HL-60 (cell line): ENCODE results near the gene ITGAV.
A peak's percentile ranks its signal among the peaks of the same experiment; 100 is the strongest.

Experiments
- DNase-seq, 2 experiments: peaks; one replicate each; pipeline ENCODE4 v3.0.0-alpha.2; 2010 to 2020; ENCODE audit warnings: low read depth in 1 of 2, low spot score in 1 of 2
- H3K27ac ChIP-seq: fragments of 250-450 bp; sonication (Bioruptor Pico); replicated peaks from 2 replicates; pipeline ENCODE4 v1.5.1; 2020; ENCODE audit warnings: mild to moderate bottlenecking, moderate library complexity
- H3K27me3 ChIP-seq: fragments of 250-450 bp; sonication (Bioruptor Pico); 2 replicates; pipeline ENCODE4 v1.5.1; 2021; ENCODE audit warnings: mild to moderate bottlenecking, moderate library complexity; ENCODE audit not compliant: insufficient read depth, poor library complexity, severe bottlenecking
- H3K4me3 ChIP-seq: replicated peaks from 2 replicates; pipeline ENCODE4 v1.5.1; 2011; ENCODE audit warnings: mild to moderate bottlenecking, control low read depth, low read length; ENCODE audit not compliant: insufficient read depth
- CTCF ChIP-seq: IDR thresholded peaks from one replicate; pipeline ENCODE4 v1.5.1; 2011; ENCODE audit warnings: low read length, control low read depth, inconsistent platforms; ENCODE audit not compliant: insufficient read depth
- GABPA ChIP-seq: IDR thresholded peaks from 2 replicates; pipeline ENCODE4 v1.6.1; 2012; ENCODE audit warnings: low read depth
- POLR2AphosphoS5 ChIP-seq: IDR thresholded peaks from 2 replicates; pipeline ENCODE4 v1.6.1; 2012; ENCODE audit warnings: low read depth
- REST ChIP-seq: IDR thresholded peaks from 2 replicates; pipeline ENCODE4 v1.6.1; 2012; ENCODE audit warnings: low read depth; ENCODE audit not compliant: insufficient replicate concordance
- SPI1 ChIP-seq: IDR thresholded peaks from 2 replicates; pipeline ENCODE4 v1.6.1; 2012; ENCODE audit warnings: low read depth, mild to moderate bottlenecking, borderline replicate concordance
- long read RNA-seq: library from polyadenylated mRNA; unstranded; transcript quantifications from one replicate; pipeline ENCODE4 v2.0.0, GENCODE V29; 2020

ITGAV gene
- long read RNA-seq, partial matches to known transcripts, result 1 of 2 reads
- long read RNA-seq, other reads (novel, unspliced or antisense), result 1 of 2 reads

- peak within 1 kb of the TSS; percentile 93 for H3K27ac ChIP-seq
- TF ChIP-seq GABPA (peak; percentile 54; the same call in 1 of the 2 replicates), POLR2AphosphoS5 (peak; percentile 90), REST (peak; percentile 39), CTCF (no peak), SPI1 (peak; percentile 90)
- DNase-seq, result peak; percentile 60 to 97
- H3K4me3 ChIP-seq, result peak within 1 kb of the TSS; percentile 86
- H3K27me3 ChIP-seq, result no peaks in the 10 kb centered on the region
Observed at GRCh38 chr2:186589612-186590349, at the start of gene ITGAV. ITGAV (plus strand) TSS chr2:186590056; CDS start chr2:186590339, 283 bp downstream.

- TF ChIP-seq REST (no peak), POLR2AphosphoS5 (no peak), CTCF (no peak)
- DNase-seq, result no peak
- no peaks in the 10 kb centered on the region for H3K27me3 ChIP-seq
- no peak overlapping the region for H3K27ac ChIP-seq
- no peak overlapping the region for H3K4me3 ChIP-seq
Observed at GRCh38 chr2:186540941-186541340, 48.9 kb upstream of the ITGAV start.

GRCh38 chr2:186542002-186542401 is 47.9 kb upstream of the ITGAV start:
- no peak overlapping the region for H3K4me3 ChIP-seq
- TF ChIP-seq GABPA (no peak), CTCF (no peak), REST (no peak), SPI1 (no peak), POLR2AphosphoS5 (no peak)
- H3K27ac ChIP-seq, result no peak overlapping the region
- H3K27me3 ChIP-seq, result peaks cover 4% of the 10 kb centered on the region
- DNase-seq, result no peak
